GM23248 (cell line): ENCODE data around the gene SLC7A1.

Source experiments
- EZH2 ChIP-seq: fragments of 200-600 bp; sonication (generic); IDR thresholded peaks from 2 replicates; pipeline ENCODE4 v1.6.1; 2018; ENCODE audit warnings: antibody characterized with exemption, mild to moderate bottlenecking; ENCODE audit not compliant: insufficient read depth, poor library complexity, severe bottlenecking
- EZH2phosphoT487 ChIP-seq: fragments of 200-600 bp; sonication (generic); IDR thresholded peaks from 2 replicates; pipeline ENCODE4 v1.6.1; 2018; ENCODE audit warnings: antibody characterized with exemption, moderate library complexity, mild to moderate bottlenecking, low read depth; ENCODE audit not compliant: insufficient read depth

GRCh38 chr13:29524641-29525040, 70.8 kb downstream of the SLC7A1 start:
- TF ChIP-seq EZH2 (no peak), EZH2phosphoT487 (no peak)
